DMS79 (cell line): ENCODE measurements around the gene ETFA.

ENCODE experiments used
- DNase-seq: peaks from one replicate; lab custom pipeline; 2025; lab: John Stamatoyannopoulos, UW

ETFA gene

DNA sequence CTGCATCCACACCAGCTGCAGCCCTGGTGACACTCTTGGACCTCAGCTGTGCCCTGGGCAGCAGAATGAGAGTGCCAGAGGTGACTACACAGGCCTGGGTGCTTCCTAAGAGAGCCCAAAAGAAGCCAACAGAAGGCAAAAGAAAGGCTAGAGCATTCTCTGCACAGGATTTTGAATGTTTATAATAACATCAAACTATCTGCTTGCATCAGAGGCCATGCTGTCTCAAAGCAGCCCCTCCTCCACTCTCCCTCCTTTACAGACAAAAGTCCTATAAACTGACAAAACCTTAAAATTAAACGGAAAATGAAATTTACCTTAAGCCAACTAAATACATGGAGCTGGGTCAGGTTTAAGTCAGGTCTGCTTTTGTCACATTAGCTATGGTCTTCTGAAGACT lies 95.6 kb downstream of the ETFA start:
- DNase-seq: no peak

DNA sequence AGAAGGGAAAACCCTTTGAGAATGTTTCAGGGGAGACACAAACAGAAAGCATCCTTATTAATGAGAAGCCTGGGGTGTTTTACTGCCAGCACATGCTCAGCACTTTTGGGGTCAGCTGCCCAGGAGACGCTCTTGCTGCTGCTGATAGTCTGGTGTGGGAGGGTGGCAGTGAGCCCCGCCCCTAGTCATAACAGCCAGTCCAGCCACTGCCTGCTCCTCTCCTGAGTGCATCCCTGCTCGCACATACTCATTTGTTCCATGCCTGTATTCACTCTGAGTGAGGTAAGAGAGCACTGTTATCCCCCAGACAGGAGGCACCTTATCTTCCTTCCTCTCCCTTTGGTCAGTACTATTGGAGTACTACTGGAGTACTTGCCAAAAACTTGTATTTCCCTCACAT lies 101.3 kb downstream of the ETFA start:
- DNase-seq: no peak

DNA sequence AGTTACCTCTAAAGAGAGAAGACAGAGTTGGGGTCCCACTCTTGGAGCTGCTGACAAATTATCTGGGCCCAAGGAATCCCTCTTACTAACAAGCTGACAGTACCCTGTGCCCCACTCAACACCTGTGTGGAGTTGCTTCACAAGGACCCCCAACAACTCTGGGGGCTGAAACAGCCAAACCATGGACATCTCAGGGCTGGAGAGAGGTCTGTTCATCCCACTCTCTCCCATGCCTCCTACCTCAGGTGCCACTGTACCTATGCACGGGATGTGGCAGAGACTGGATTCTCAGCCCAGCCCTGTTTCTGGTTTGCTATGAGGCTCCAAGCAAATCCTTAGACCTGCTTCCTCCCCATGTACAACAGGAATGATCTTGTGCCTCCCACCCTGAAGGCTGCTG lies 101.7 kb downstream of the ETFA start:
- no peak for DNase-seq

DNA sequence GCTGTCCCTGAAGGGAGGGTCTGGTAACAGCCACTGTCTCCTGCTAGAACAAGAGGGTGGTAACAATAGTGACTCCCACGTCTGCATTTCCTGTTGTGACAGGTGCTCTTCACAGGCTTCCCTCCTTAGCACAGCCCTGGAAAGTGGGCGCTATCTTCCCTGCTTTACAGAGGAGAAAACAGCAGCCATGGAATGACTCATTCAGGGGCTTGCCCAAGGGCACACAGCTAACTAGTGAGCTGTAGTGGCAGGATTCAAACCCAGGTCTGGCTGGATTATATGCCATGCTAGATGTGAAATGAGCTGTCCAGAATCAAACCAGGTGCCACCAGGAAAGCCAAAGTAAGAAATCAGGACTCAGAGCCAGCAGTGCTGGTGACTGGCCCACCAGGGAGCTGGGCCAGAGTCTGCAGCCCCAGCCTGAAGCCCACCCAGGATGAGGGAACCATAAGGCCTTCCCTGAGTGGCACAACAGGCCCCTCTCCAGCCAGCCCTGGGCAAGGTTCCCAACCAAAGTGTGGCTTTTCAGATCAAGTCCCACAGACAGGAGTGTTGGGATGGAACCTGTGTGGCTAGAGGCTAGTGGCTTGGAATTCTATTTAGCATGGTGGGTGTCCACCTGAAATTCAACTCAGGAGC lies 102.4 kb downstream of the ETFA start:
- DNase-seq: no peak

DNA sequence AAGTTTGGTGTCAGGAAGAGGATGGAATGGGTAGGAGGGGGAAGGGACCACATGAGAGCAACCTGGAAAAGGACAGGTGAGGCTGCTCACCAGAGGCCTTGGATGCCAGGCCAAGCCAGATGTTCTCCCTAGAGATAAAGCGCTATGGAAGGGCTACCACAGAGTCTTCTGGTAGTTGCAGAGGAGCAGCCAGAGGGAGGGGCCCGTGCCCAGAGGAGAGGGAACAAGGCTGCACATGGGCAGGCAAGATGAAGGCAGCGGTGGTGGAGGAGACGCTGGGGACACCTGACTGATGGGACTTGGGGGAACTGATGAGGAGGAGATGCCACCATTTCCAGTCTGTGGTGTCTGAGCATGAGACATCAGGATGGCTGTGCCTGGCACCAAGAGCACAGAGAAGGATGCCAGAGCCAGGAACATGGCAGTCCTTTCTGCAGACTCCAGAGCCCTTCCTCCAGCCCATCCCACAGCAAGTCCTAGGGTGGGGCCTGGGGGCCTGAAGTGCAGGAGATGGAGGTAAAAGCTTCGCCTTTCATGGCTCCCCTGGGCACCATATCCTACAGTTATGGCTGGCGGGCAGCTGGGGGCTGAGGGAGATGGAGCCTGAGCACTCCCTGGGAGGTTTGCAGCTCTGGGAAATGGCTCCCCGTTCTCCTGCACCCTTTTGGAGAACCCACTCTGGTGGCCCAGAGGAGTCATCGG lies 103.0 kb downstream of the ETFA start:
- DNase-seq: no peak

DNA sequence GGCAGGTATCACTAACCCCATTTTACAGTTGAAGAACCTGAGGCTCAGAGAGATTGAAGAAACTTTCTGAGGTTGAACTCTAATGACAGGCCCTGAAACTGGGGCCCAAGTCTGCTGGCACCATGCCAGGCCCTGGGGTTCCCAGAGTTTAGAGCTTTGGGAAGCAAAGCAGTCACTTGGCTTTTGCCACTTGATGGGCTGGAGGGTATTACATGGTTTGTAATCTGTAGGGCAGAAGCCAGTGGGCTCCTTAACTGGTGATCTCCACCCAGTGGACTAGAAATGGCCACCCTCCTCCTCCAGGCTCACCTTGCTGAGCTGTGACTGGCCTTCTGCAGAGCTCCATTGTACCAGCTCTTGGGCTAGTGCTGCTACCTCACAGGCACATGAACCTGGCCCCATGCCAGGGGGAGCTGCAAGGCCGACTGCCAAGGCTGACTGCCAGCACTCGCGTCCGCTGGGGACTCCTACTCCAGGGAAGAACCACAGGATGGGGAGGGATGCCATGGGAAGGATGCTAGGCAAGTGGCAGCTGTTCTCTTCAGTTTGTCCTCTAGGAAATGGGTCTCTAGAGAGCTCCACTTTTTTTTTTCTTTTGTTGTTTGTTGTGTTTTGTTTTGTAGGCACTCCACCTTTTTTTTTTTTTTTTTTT lies 104.8 kb downstream of the ETFA start:
- DNase-seq: peak; percentile 81

DNA sequence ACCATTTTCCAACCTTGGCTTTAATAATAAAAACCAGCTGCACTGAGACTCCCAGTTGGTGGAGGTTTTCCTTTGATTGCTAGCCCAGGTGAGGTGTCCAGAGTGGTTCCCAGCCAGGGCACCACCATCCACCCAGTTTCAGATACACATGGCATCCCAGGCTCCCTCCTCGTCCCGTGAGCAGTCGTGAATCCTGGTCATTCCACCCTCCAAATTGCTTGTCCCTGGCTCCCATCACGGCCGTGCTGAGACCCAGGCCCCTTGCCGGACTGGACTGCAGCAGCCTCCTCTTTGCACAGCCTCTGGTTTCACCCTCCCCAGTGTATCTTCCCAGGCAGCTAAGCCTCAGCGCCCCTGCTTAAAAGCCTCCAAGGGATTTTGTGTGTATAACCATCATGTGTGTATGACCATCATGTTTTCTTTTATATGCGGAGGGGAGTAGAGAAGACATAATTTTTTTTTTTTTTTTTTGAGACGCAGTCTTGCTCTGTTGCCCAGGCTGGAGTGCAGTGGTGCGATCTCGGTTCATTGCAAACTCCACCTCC lies 106.3 kb downstream of the ETFA start:
- DNase-seq: no peak

DNA sequence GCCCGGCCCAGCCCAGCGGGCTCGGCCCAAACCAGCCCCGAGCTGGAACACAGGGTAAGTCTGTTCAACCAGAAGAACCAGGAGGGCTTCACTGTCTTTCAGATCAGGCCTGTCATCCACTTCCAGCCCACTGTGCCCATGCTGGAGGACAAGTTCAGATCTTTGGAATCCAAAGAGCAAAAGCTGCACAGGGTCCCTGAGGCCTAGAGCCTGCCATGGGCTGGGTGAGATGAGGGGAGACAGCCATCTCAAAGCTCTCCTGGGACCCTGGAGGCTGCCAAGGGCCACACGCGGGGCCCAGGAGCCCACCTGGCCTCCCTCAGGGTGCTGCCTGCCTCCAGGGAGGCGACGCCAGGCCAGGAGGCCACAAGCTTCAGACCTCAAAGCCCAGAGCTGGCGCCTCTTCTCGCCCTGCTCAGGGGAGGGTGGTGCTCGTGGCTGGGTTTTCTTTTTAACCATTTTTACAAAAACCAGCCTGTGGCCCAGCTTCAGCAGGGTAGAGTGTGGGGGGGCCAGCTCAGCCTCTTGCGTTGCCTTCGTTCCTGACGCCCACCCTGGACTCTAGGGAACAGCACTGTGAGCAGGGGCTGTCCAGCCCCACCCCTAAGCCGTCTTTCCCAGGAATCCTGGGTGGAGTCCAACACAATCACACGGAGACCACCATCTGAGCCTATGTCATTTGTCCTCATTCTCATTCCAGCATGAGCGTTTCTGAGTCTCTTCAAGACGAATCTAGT lies 107.0 kb downstream of the ETFA start:
- DNase-seq: no peak

DNA sequence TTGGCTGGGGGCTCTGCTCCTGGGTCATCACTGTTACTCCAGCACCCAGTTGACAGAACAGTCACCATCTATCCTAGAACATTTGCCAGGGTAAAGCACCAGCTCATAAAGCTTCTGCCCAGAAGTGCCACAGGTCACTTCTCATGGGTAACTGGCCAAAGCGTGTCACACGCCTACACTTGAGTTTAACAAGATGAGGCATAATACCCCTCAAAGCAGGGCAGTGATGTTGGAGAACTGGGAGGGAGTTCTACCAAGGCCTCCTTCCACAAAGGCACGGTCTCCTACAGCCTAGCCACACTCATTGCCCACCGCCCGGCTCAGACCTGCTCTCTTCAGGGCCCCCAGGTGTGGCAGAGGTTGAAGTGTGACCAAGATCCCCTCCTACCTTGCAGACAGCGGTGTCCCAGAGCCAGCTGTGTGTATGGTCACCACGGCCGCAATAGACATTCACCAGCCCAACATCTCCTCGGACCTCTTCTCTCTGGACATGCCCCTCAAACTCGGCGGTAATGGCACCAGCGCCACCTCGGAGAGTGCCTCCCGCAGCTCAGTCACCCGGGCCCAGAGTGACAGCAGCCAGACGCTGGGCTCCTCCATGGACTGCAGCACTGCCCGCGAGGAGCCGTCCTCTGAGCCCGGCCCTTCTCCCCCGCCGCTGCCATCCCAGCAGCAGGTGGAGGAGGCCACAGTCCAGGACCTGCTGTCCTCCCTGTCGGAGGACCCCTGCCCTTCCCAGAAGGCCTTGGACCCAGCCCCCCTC lies 107.7 kb downstream of the ETFA start:
- no peak for DNase-seq

DNA sequence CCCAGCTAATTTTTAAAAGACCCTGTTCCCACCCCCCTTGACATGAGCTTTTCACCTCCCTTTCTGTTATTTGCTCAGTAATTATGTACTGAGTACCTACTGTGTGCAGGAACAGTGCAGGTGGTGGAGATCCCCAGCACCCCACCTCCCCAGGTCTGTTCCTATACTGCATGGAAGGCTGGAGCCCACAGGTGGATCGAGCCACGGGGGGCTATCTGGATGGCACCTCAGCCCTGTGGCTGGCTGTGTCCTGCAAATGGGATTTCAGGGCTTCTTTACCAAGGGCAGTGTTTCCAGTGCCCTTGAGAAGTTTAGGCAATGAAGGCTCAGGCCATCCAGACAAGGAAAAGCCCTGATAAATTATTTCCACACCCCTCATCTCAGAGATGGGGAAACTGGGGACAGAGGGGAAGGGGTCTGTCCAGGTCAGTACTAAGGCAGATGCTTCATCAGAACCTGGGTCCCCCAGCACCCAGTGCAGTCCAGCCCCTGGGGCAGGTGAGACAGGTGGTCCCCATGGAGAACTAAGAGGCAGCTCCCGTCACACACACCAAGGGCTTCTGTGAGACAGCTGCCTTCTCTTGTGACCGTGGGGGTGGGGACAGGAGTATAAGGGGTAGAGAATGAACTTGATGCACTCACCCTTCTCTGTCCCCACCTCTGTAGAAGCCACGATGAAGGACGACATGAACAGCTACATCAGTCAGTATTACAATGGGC lies 109.6 kb downstream of the ETFA start:
- no peak for DNase-seq

DNA sequence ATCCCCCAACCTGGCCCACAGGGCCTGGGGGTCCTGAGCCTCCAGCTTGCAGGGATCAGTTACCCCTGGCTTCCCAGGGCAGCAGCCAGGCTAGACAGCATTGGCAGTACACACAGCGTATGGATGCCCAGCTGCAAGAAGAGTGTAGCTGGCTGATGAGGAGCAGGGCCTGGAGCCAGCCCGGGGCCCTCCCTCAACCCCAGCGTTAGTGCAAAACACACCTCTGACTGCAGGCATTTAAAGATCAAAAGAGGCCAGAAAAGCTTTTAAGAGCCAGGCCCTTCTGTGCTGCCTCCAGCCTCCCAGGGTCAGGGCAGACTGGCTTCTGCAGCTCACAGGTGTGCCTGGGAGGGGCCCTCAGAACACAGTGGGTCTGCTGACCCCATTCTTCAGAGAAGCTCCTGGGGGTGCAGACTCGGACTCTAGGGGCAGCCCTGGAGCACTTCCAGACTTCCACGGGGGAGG lies 110.6 kb downstream of the ETFA start:
- no peak for DNase-seq

DNA sequence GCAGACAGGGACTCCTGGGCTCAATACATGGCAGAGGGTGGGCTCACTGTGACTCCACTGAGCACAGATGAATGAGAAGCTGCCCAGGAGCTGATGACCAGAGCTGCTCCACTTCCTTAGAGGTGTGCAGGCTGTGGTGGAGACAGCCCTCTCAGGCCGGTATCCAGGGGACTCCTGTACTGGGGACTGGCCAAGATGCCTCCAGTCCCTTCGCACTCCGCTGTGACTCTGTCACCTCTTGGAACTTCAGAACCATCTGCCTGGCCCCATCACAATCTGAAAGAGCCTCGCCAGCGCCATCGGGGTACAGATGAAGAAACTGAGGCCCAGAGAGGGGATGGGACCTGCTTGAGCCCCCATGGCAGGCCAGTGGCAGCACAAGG lies 111.2 kb downstream of the ETFA start:
- DNase-seq: no peak

DNA sequence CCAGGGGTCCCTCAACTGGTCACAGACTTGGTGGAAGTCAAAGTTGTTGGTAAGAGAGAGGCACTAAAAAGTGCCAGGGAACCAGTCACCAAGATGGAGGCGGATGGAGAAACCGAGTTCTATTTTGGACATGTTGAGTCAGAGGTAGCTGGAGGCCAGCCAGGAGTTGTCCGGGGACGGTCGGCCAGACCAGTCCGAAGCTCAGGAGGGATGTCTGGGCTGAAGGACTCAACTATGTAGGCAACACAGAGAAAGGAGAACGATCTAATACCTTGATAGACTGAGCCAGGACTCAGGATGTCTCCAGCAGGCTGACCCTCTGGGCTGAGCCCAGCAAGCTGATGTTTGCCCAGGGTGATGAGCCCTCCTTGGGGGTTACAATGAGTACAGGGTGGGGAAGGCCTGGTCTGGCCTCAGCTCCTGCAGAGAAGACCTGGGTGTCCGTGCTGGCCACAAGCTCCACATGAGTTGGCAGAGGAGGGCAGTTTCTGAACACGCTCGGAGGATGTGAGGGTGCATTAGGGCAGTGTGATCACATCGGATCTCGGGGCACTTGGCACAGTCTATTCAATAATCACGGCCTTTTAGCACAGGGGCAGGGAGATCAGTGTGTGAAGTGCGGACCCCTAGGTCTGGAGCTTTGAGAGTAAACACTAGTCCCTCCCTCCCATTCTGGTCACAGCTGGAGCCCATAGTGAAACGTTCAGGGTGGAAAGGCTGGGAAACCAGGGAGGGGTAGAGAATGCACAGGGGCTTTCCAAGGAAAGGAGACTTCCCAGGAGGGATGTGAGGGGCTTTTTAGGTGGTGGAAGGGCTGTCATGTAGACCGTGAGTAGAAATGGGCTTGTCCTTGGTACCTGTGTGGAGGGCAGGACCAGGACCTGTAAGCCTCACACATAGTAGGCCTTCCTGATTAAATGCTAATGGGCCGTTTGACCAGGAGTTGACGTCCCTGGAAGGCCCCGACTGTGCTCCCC lies 111.9 kb downstream of the ETFA start:
- DNase-seq: no peak

DNA sequence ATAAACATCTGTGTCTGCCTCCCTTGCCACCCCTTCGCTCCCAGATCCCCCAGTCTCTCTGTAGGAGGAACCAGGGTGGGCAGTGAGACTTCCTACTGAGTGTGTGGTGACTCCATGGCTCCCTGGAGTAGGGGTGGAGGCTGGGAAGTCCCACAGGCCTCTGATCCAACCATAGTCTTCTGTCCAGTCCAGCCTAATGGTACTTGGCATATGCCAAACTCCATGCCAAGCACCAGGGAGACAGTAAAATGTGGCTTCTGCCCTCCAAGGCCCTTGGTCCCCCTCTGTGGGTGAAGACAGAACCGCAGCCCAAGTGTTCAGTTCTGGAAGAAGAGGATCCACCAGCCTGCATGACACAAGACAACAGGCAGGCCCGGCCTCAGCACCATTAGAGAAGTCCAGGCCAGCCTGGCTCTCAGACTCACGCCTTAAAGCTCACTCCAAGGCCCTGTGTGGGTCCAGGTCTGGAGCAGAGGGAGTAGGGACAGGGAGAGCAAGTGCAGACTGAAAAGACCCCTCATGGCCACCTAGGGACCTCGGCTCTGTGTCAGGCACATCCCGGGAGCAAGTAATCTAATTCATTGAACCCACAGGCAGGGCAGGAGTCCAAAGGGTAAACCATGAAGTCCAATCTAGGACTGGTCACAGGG lies 112.7 kb downstream of the ETFA start:
- DNase-seq: no peak

DNA sequence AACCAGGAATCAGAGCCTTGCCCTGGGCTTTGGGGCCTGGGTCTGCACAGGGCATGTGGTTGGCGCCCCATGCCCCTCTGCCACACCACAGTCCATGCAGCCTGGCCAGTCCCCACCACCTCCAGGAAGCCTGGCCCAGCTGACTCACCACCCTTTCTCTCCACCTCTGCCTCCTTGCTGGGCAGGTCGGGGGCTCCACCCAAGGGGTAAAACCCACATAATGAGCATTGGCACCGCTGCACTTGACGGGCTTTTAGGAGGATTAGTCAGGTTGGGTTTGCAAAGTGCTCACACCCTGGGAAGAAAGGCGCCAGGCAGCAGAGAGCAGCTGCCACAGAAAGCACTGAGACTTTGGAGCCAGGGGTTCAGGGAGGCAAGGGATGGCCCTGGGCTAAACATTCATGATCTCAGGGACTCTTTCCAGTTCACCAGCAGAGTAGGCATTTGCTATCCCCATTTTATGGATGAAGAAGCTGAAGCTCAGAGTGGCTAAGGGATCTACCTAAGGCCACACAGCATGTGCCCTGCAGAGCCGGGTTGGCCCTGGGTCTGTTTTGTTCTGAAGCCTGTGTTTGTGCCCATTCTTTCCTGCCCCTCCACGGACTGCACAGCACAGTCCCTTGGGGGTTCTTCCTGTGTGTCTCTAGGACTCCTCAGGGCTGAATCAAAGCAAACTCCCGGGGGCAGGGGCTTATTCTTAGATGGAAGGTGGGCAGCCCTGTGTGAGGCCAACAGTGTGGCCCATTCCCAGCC lies 113.4 kb downstream of the ETFA start:
- DNase-seq: no peak

DNA sequence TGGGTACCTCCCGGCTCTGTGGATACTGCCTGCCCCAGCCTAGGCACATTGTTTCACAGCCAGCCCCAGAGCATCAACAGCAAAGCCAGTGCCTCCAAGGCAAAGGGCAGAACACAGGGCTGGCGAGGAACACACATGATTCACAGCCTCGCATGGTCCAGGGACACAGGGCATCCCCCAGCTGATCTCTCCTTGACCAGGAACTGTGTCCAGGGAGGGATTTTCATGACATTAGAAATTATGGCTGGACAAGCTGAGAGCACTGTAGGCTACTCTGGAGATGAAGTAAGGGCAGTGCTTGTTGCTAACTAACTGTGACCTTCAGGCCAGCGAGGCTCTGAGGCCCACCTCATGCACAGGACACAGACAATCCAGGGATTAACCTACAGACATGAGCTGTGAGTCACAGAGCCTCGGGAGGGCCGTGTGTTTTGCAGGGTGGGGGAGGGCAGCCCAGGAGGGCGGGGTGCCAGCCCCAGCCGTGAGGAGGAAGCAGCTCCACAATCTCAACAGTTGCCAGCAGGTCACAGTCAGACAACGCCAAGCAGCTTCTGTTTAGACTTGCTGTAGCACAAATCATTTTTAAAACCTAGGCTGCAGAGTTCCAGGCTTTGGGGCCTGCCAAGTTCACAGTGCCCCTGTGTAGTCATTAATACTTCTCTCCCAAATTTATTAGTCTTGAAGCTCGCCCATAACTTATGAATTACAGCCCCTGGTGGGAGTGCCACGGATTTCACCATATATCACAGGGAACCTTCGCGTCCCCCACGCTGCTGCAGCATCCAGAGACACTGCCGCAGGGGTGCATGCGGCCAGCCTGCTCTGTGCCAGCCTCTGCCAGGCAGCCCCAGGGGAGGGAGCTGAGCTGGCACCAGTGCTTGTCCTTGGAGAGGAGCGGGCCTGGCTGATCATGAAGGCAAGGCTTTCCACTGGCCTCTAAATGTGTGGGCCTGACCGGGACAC lies 114.7 kb downstream of the ETFA start:
- no peak for DNase-seq

DNA sequence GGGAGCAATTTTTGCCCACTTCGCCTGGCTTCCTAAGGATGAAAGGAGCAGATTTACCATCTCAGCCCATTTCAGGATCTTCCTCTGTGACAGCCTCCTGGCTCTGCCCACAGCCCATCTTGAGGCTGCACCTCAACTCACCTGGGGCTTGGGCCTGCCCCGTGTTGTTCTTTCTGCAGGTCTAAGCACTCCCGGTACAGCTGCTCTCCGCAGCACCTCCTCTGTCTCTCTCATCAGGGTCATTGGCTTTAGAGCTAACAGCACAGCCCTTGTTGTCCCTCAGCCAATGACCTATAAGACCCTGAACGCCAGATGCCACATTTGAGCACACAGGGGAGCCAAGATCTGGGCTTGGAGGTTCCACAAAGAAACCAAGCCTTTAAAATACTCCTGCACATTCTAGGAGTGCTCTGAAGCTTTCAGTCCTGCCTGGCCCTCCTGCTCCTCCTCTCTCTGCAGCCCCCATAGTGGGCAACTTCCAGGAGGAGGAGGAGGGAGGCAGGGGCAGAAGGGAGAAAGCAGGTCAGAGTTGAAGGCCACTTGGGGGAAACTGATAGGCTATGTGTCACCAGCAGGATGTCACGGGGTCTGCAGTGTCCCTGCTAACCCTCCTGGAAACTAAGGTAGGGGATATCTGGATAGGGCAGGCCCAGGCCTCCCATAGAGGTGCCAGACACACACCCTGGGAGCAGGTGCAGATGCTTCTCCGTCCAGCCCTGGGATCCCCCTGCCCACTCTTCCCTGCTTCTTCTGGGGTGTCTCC lies 115.6 kb downstream of the ETFA start:
- no peak for DNase-seq
